HCT116 (cell line): ENCODE results near the gene USH1C. TPM values are rescaled to one million over a fixed set of nuclear protein-coding genes. Genes with fewer than 3 reads are reported as not detected.

Experiments used
- ATAC-seq: fragments of 200-7000 bp; cut with Tn5 transposase; 2 replicates; pipeline ENCODE4 v1.9.1; 2020; ENCODE audit warnings: mild to moderate bottlenecking, moderate library complexity
- BruUV-seq: library from RNA; stranded (reverse); fragments of 400-500 nt; replicated peaks from 2 replicates; lab custom pipeline; 2021; lab: Mats Ljungman, UMichigan
- CTCF ChIA-PET: fragments of 300-600 bp; sonication (Branson Sonifier 250); formaldehyde crosslinking; loops from one replicate; lab custom pipeline; 2021; ENCODE audit warnings: antibody characterized with exemption; lab: Charles Lee
- POLR2A ChIA-PET: fragments of 300-600, 350-600 bp; sonication (Branson Sonifier 250); formaldehyde crosslinking; loops from one replicate; lab custom pipeline; 2021; ENCODE audit warnings: antibody characterized with exemption; lab: Charles Lee
- RAD21 ChIA-PET, 2 experiments: fragments of 300-600 bp; sonication (Branson Sonifier 250); formaldehyde crosslinking; loops; one replicate each; lab custom pipeline; 2023; ENCODE audit warnings: low total read pairs in 2 of 2; ENCODE audit not compliant: uncharacterized antibody in 2 of 2, unreplicated experiment in 2 of 2, low non-redundant PET in 1 of 2; lab: Charles Lee
- DNase-seq: peaks from one replicate; pipeline ENCODE4 v3.0.0-alpha.2; 2010; ENCODE audit warnings: low read depth, low spot score
- H2AFZ ChIP-seq: fragments of 200-600 bp; shearing (Covaris generic), sonication (generic); 2 replicates; pipeline ENCODE4 v1.6.1; 2017; ENCODE audit warnings: low read depth, mixed run types, mixed read lengths, antibody characterized with exemption, low read length; ENCODE audit not compliant: poor library complexity, severe bottlenecking
- H3K27ac ChIP-seq: 2 replicates; pipeline ENCODE4 v1.5.1; 2012; ENCODE audit warnings: low read depth, low read length
- H3K27me3 ChIP-seq: fragments of 200-600 bp; sonication (generic); 2 replicates; pipeline ENCODE4 v1.6.1; 2016; ENCODE audit warnings: mixed run types, low read length, mixed read lengths; ENCODE audit not compliant: insufficient read depth
- H3K36me3 ChIP-seq, 2 experiments: fragments of 200-500 bp in 1 of 2; fragments of 200-600 bp in 1 of 2; sonication (Bioruptor generic) in 1 of 2; sonication (generic) in 1 of 2; 2 replicates each; pipeline versions ENCODE4 v1.5.1 to v1.6.1; 2014 to 2016; ENCODE audit warnings: low read length in 2 of 2, inconsistent platforms in 1 of 2, mixed read lengths in 1 of 2, mixed run types in 1 of 2; ENCODE audit not compliant: insufficient read depth in 2 of 2, control insufficient read depth in 1 of 2
- H3K4me1 ChIP-seq, 2 experiments: fragments of 200-600 bp in 1 of 2; sonication (generic) in 1 of 2; 2 replicates each; pipeline versions ENCODE4 v1.5.1 to v1.6.1; 2012 to 2017; ENCODE audit warnings: low read length in 2 of 2, inconsistent platforms in 1 of 2, mild to moderate bottlenecking in 1 of 2, mixed read lengths in 1 of 2, mixed run types in 1 of 2, moderate library complexity in 1 of 2; ENCODE audit not compliant: insufficient read depth in 2 of 2, control insufficient read depth in 1 of 2
- H3K4me2 ChIP-seq: fragments of 200-600 bp; sonication (generic); 2 replicates; pipeline ENCODE4 v1.6.1; 2017; ENCODE audit warnings: mixed run types, low read length, mixed read lengths
- H3K4me3 ChIP-seq, 2 experiments: fragments of 200-600 bp in 1 of 2; sonication (generic) in 1 of 2; replicated peaks in 1 of 2; 2 replicates each; pipeline ENCODE4 v1.5.1; 2011 to 2016; ENCODE audit warnings: low read length in 2 of 2, control low read depth in 1 of 2, low read depth in 1 of 2, mild to moderate bottlenecking in 1 of 2, mixed read lengths in 1 of 2, mixed run types in 1 of 2
- H3K79me2 ChIP-seq: fragments of 200-600 bp; sonication (generic); 2 replicates; pipeline ENCODE4 v1.6.1; 2017; ENCODE audit warnings: mild to moderate bottlenecking, mixed run types, low read length, moderate library complexity, mixed read lengths; ENCODE audit not compliant: insufficient read depth
- H3K9ac ChIP-seq: fragments of 200-600 bp; sonication (generic); 2 replicates; pipeline ENCODE4 v1.6.1; 2016; ENCODE audit warnings: low read length, mixed read lengths
- H3K9me2 ChIP-seq: fragments of 200-600 bp; sonication (generic), shearing (Covaris generic); 2 replicates; pipeline ENCODE4 v1.6.1; 2017; ENCODE audit warnings: mixed run types, mild to moderate bottlenecking, moderate library complexity; ENCODE audit not compliant: insufficient read depth
- H3K9me3 ChIP-seq, 2 experiments: fragments of 200-500 bp in 1 of 2; fragments of 200-600 bp in 1 of 2; sonication (Bioruptor generic) in 1 of 2; sonication (generic) in 1 of 2; 2 replicates each; pipeline ENCODE4 v1.6.1; 2014 to 2017; ENCODE audit warnings: low read length in 2 of 2, mixed read lengths in 2 of 2, inconsistent platforms in 1 of 2, low read depth in 1 of 2, mild to moderate bottlenecking in 1 of 2, mixed run types in 1 of 2, moderate library complexity in 1 of 2; ENCODE audit not compliant: control insufficient read depth in 1 of 2, insufficient read depth in 1 of 2
- H4K20me1 ChIP-seq: fragments of 200-600 bp; sonication (generic), shearing (Covaris generic); 2 replicates; pipeline ENCODE4 v1.6.1; 2017; ENCODE audit warnings: mixed run types, mild to moderate bottlenecking, moderate library complexity; ENCODE audit not compliant: insufficient read depth
- CEBPB ChIP-seq: IDR thresholded peaks from 2 replicates; pipeline ENCODE4 v1.6.1; 2012; ENCODE audit warnings: low read depth
- CTCF ChIP-seq, 3 experiments: fragments of 200-600 bp in 1 of 3; sonication (generic) in 1 of 3; IDR thresholded peaks in 2 of 3; conservative IDR thresholded peaks in 1 of 3; 2 replicates each; pipeline ENCODE4 v1.5.1; 2012 to 2017; ENCODE audit warnings: low read depth in 2 of 3, low read length in 2 of 3, antibody characterized with exemption in 1 of 3, borderline replicate concordance in 1 of 3, control low read depth in 1 of 3, mild to moderate bottlenecking in 1 of 3, mixed read lengths in 1 of 3, mixed run types in 1 of 3, moderate library complexity in 1 of 3; ENCODE audit not compliant: insufficient read depth in 1 of 3
- EZH2 ChIP-seq: fragments of 200-600 bp; sonication (generic); IDR thresholded peaks from 2 replicates; pipeline ENCODE4 v1.6.1; 2017; ENCODE audit warnings: antibody characterized with exemption, mixed run types
- EZH2phosphoT487 ChIP-seq: fragments of 200-600 bp; IDR thresholded peaks from 2 replicates; pipeline ENCODE4 v1.6.1; 2018; ENCODE audit warnings: antibody characterized with exemption, borderline replicate concordance
- FOSL1 ChIP-seq: IDR thresholded peaks from 2 replicates; pipeline ENCODE4 v1.6.1; 2012; ENCODE audit warnings: low read depth
- JUND ChIP-seq: IDR thresholded peaks from 2 replicates; pipeline ENCODE4 v1.6.1; 2012
- POLR2A ChIP-seq: IDR thresholded peaks from 2 replicates; pipeline ENCODE4 v1.7.0; 2011; ENCODE audit warnings: borderline replicate concordance; ENCODE audit not compliant: insufficient read depth, insufficient read length; ENCODE audit errors: extremely low read depth
- POLR2AphosphoS5 ChIP-seq: IDR thresholded peaks from 2 replicates; pipeline ENCODE4 v1.6.1; 2011; ENCODE audit warnings: mild to moderate bottlenecking, low read depth, low read length, moderate library complexity
- REST ChIP-seq: IDR thresholded peaks from 2 replicates; pipeline ENCODE4 v1.6.1; 2012; ENCODE audit warnings: low read depth
- SRF ChIP-seq: IDR thresholded peaks from 2 replicates; pipeline ENCODE4 v1.6.1; 2012; ENCODE audit warnings: low read depth
- TCF7L2 ChIP-seq: IDR thresholded peaks from 2 replicates; pipeline ENCODE4 v1.7.0; 2011; ENCODE audit warnings: borderline replicate concordance, inconsistent platforms; ENCODE audit not compliant: insufficient read depth, insufficient read length; ENCODE audit errors: extremely low read depth
- YY1 ChIP-seq: IDR thresholded peaks from 2 replicates; pipeline ENCODE4 v1.6.1; 2011; ENCODE audit warnings: low read length, low read depth, moderate library complexity, mild to moderate bottlenecking; ENCODE audit not compliant: insufficient replicate concordance; ENCODE audit errors: extremely low read depth
- ZBTB33 ChIP-seq: IDR thresholded peaks from 2 replicates; pipeline ENCODE4 v1.6.1; 2011; ENCODE audit warnings: mild to moderate bottlenecking, low read length, moderate library complexity; ENCODE audit not compliant: insufficient replicate concordance; ENCODE audit errors: extremely low read depth
- ZFX ChIP-seq: fragments of 450-650 bp; IDR thresholded peaks from 2 replicates; pipeline ENCODE4 v1.6.1; 2017
- intact Hi-C: fragments of 100-400 bp; cut with micrococcal nuclease; formaldehyde crosslinking; loops from 2 replicates; pipeline ENCODE4 v1.10.0; 2022
- total RNA-seq: library from RNA; stranded (reverse); gene quantifications from one replicate; pipeline ENCODE4 v1.2.1, GENCODE V29; 2021; ENCODE audit not compliant: unreplicated experiment

USH1C gene
- total RNA-seq, 1 experiment from 2014 or later: 13.4 TPM

- Histone ChIP-seq H3K4me2 (no peak overlapping the region), H3K9ac (no peak overlapping the region), H3K27me3 (no peaks in the 10 kb centered on the region), H3K79me2 (no peaks in the 10 kb centered on the region), H3K9me2 (no peaks in the 10 kb centered on the region), H2AFZ (no peak overlapping the region), H3K27ac (no peak overlapping the region), H3K36me3 (no peaks in the 10 kb centered on the region), H4K20me1 (no peaks in the 10 kb centered on the region), H3K9me3 (no peaks in the 10 kb centered on the region), H3K4me3 (no peak overlapping the region), H3K4me1 (peaks cover 4 to 10% of the 10 kb centered on the region in 2 experiments; a peak in 3 of 4 replicates)
- ATAC-seq (no peak), DNase-seq (no peak)
- ChIA-PET CTCF (interaction anchor here (1.7 kb wide), 1 partner anchor 10 kb away, joined by 4 read pairs; no protein-coding TSS in a partner anchor), RAD21 (no interaction called here), POLR2A (no interaction called here)
- no TSS peak for BruUV-seq
- TF ChIP-seq CEBPB (no peak), POLR2AphosphoS5 (no peak), JUND (no peak), EZH2phosphoT487 (no peak), ZBTB33 (no peak), ZFX (no peak), CTCF (IDR thresholded peaks at IDR 0.05 in 2 of 3, conservative IDR thresholded peaks at IDR 0.05 in 1 of 3; ENCODE audit: borderline replicate concordance in 1 of 3, insufficient read depth in 1 of 3, low read depth in 2 of 3, low read length in 2 of 3) (no peak), POLR2A (no peak), FOSL1 (no peak), YY1 (no peak), EZH2 (no peak), TCF7L2 (no peak), SRF (no peak), REST (no peak)
- intact Hi-C loops: no loop called here
These were observed 6.2 kb downstream of the USH1C start for GRCh38 chr11:17538054-17538453.
